HepG2 (cell line): ENCODE data around the gene ARFGAP1. TPM values are rescaled to one million over a fixed set of nuclear protein-coding genes. Genes with fewer than 3 reads are reported as not detected.

Experiments used
- ATAC-seq: fragments of 200-7000 bp; cut with Tn5 transposase; 3 replicates; pipeline ENCODE4 v1.9.1; 2020; ENCODE audit warnings: mild to moderate bottlenecking, moderate library complexity
- BruUV-seq: library from RNA; stranded (reverse); fragments of 400-500 nt; replicated peaks from 2 replicates; lab custom pipeline; 2021; lab: Mats Ljungman, UMichigan
- CTCF ChIA-PET: fragments of 300-600 bp; formaldehyde crosslinking; extraction: SDS; loops from one replicate; lab custom pipeline; 2021; ENCODE audit warnings: low total read pairs, inconsistent platforms, low intra/inter-chr PET ratio; lab: Yijun Ruan, JAX
- POLR2A ChIA-PET: fragments of 350-600 bp; sonication (Branson Sonifier 250); formaldehyde crosslinking; loops from one replicate; lab custom pipeline; 2020; ENCODE audit warnings: antibody characterized with exemption, inconsistent platforms; lab: Yijun Ruan, JAX
- DNase-seq: peaks from one replicate; pipeline ENCODE4 v3.0.0-alpha.2; 2015; ENCODE audit warnings: low spot score
- FAIRE-seq: peaks from 3 replicates; lab custom pipeline; 2011; peaks lifted over from hg19 to GRCh38; lab: Jason Lieb, UNC
- H2AFZ ChIP-seq: one replicate; pipeline ENCODE4 v1.6.1; 2011; ENCODE audit warnings: low read length, inconsistent platforms
- H3K27ac ChIP-seq: fragments of 300-600 bp; 3 replicates; pipeline ENCODE4 v1.8.0; 2011; ENCODE audit warnings: mixed run types, mild to moderate bottlenecking, mixed read lengths, low read length, inconsistent platforms; ENCODE audit not compliant: insufficient read depth; ENCODE audit errors: extremely low read length
- H3K27me3 ChIP-seq, 2 experiments: fragments of 200-600 bp in 1 of 2; 2 replicates in 1 of 2; 3 replicates in 1 of 2; pipeline versions ENCODE4 v1.6.0 to v1.8.0; 2011; ENCODE audit warnings: low read length in 2 of 2, mild to moderate bottlenecking in 2 of 2, moderate library complexity in 2 of 2, inconsistent platforms in 1 of 2; ENCODE audit not compliant: insufficient read depth in 2 of 2, control insufficient read depth in 1 of 2
- H3K36me3 ChIP-seq, 2 experiments: fragments of 200-600 bp in 1 of 2; replicated peaks in 1 of 2; 2 replicates in 1 of 2; 3 replicates in 1 of 2; pipeline versions ENCODE4 v1.5.1 to v1.8.0; 2011; ENCODE audit warnings: low read length in 2 of 2, inconsistent platforms in 1 of 2; ENCODE audit not compliant: insufficient read depth in 2 of 2, control insufficient read depth in 1 of 2
- H3K4me1 ChIP-seq: 2 replicates; pipeline ENCODE4 v1.5.1; 2012; ENCODE audit warnings: low read length, inconsistent platforms; ENCODE audit not compliant: insufficient read depth
- H3K4me2 ChIP-seq: 2 replicates; pipeline ENCODE4 v1.6.0; 2011; ENCODE audit warnings: low read depth, low read length, inconsistent platforms
- H3K4me3 ChIP-seq, 3 experiments: fragments of 200-600 bp in 1 of 3; sonication (generic), shearing (Covaris generic) in 1 of 3; replicated peaks in 1 of 3; 2 replicates each; pipeline ENCODE4 v1.5.1; 2011 to 2016; ENCODE audit warnings: low read length in 3 of 3, inconsistent platforms in 2 of 3, low read depth in 2 of 3, mild to moderate bottlenecking in 2 of 3, control low read depth in 1 of 3, mixed read lengths in 1 of 3; ENCODE audit not compliant: insufficient read depth in 1 of 3
- H3K79me2 ChIP-seq: one replicate; pipeline ENCODE4 v1.6.1; 2011; ENCODE audit warnings: low read length, inconsistent platforms; ENCODE audit not compliant: insufficient read depth
- H3K9ac ChIP-seq: 2 replicates; pipeline ENCODE4 v1.6.0; 2011; ENCODE audit warnings: mild to moderate bottlenecking, low read depth, low read length, inconsistent platforms; ENCODE audit not compliant: insufficient read depth
- H3K9me3 ChIP-seq: 2 replicates; pipeline ENCODE4 v1.5.1; 2012; ENCODE audit warnings: mild to moderate bottlenecking, low read length
- H4K20me1 ChIP-seq: 2 replicates; pipeline ENCODE4 v1.6.0; 2011; ENCODE audit warnings: inconsistent platforms, mild to moderate bottlenecking, low read length, moderate library complexity; ENCODE audit not compliant: insufficient read depth
- FOXP1 ChIP-seq, 2 experiments: fragments of 450-650 bp in 1 of 2; IDR thresholded peaks; 2 replicates each; pipeline ENCODE4 v1.6.1; 2017 to 2018; ENCODE audit warnings: antibody characterized with exemption in 1 of 2
- FOXP4 ChIP-seq: sonication (generic); formaldehyde crosslinking; IDR thresholded peaks from 2 replicates; pipeline ENCODE4 v1.4.0; 2020; ENCODE audit warnings: missing genetic modification reagents
- GABPA ChIP-seq, 2 experiments: IDR thresholded peaks; 2 replicates each; pipeline ENCODE4 v1.6.1; 2011 to 2016; ENCODE audit warnings: low read depth in 2 of 2, low read length in 1 of 2, missing biosample characterization in 1 of 2, missing genetic modification characterization in 1 of 2
- GABPB1 ChIP-seq: IDR thresholded peaks from 2 replicates; pipeline ENCODE4 v1.6.1; 2016; ENCODE audit warnings: mild to moderate bottlenecking, missing genetic modification reagents, moderate library complexity, missing compliant biosample characterization
- HOXA9 ChIP-seq: sonication (generic); formaldehyde crosslinking; IDR thresholded peaks from 2 replicates; pipeline ENCODE4 v1.8.1; 2022; ENCODE audit warnings: missing genetic modification reagents, mild to moderate bottlenecking, moderate library complexity, borderline replicate concordance
- NRL ChIP-seq: sonication (generic); formaldehyde crosslinking; IDR thresholded peaks from 2 replicates; pipeline ENCODE4 v1.5.0; 2020; ENCODE audit warnings: missing genetic modification reagents, mild to moderate bottlenecking, moderate library complexity, borderline replicate concordance
- PAWR ChIP-seq: sonication (generic); formaldehyde crosslinking; IDR thresholded peaks from 2 replicates; pipeline ENCODE4 v1.4.0; 2020; ENCODE audit warnings: missing genetic modification reagents, mild to moderate bottlenecking, borderline replicate concordance
- SIX4 ChIP-seq: sonication (generic); formaldehyde crosslinking; IDR thresholded peaks from 2 replicates; pipeline ENCODE4 v1.4.0; 2020; ENCODE audit warnings: missing genetic modification reagents
- WGBS: methylation state at CpG from one replicate; pipeline ENCODE4 v1.1.6; 2017; ENCODE audit warnings: low lambda C conversion rate; 5-methylcytosine and 5-hydroxymethylcytosine counted together
- in situ Hi-C: cut with HindIII; loops from 2 replicates; pipeline ENCODE4 v1.10.0; 2017; ENCODE audit warnings: low pct_unique_long_range_greater_than_20kb; ENCODE audit not compliant: extremely low pct_ligation_motif_present
- intact Hi-C: fragments of 100-400 bp; cut with micrococcal nuclease; formaldehyde crosslinking; loops from one replicate; pipeline ENCODE4 v1.10.0; 2022; ENCODE audit not compliant: unreplicated experiment
- polyA plus RNA-seq, 8 experiments: library from polyadenylated mRNA; depleted of rRNA in 3 of 8; stranded (reverse) in 7 of 8; unstranded in 1 of 8; fragments of >200 nt; fragmentation: Illumina TruSeq in 4 of 8; extraction: Trizol in 4 of 8; gene quantifications; 2 replicates each; pipeline versions ENCODE4 v1.2.1 to v1.2.3, GENCODE V29; 2011 to 2016; ENCODE audit warnings: low read depth in 4 of 8, missing spikeins in 1 of 8, mixed read lengths in 1 of 8; ENCODE audit not compliant: insufficient read depth in 1 of 8
- total RNA-seq, 5 experiments: library from RNA; depleted of rRNA; stranded (reverse); fragments of >200 nt; fragmentation: Illumina TruSeq; extraction: Trizol; gene quantifications; 2 replicates each; pipeline ENCODE4 v1.2.3, GENCODE V29; 2016; ENCODE audit warnings: low read depth in 1 of 5

Gene ARFGAP1
- total and polyA plus RNA-seq, 2 of the 13 experiments (the other 11 are each of a cell fraction or from before 2014, with no cell fraction given): 132 TPM

GRCh38 chr20:63326314-63327230 is 54.0 kb downstream of the ARFGAP1 start:
- CTCF ChIA-PET: no interaction called here
- no peaks in the 10 kb centered on the region for H3K79me2 ChIP-seq
- no peaks in the 10 kb centered on the region for H3K4me1 ChIP-seq
- DNase-seq: no peak
- intact Hi-C loops (no loop called here), in situ Hi-C loops (no loop called here)
- no peak for ATAC-seq
- H3K9ac ChIP-seq: no peak overlapping the region
- no peak overlapping the region for H3K4me3 ChIP-seq
- POLR2A ChIA-PET: no interaction called here
- no peaks in the 10 kb centered on the region for H3K36me3 ChIP-seq
- H3K9me3 ChIP-seq: no peaks in the 10 kb centered on the region
- TF ChIP-seq FOXP1 (IDR thresholded peaks at IDR 0.05): peak; percentile 83
- TF ChIP-seq FOXP1 (CRISPR knock-in tag; IDR thresholded peaks at IDR 0.05): peak; percentile 70
- TF ChIP-seq NRL (CRISPR knock-in tag): 0 out of 2 replicates have a peak, but pooled peaks have one; percentile 4
- peak; percentile 61 for TF ChIP-seq GABPA (IDR thresholded peaks at IDR 0.05; ENCODE audit: low read depth, low read length)
- peak; percentile 84 for TF ChIP-seq GABPA (CRISPR knock-in tag; IDR thresholded peaks at IDR 0.05; ENCODE audit: low read depth)
- TF ChIP-seq SIX4 (CRISPR knock-in tag): no peak
- peak; percentile 46 for TF ChIP-seq FOXP4 (CRISPR knock-in tag)
- TF ChIP-seq HOXA9 (CRISPR knock-in tag): no peak
- peak; percentile 40; the same call in 1 of the 2 replicates for TF ChIP-seq GABPB1 (CRISPR knock-in tag)
- TF ChIP-seq PAWR (CRISPR knock-in tag): no peak
- H3K4me2 ChIP-seq: no peak overlapping the region
- no peaks in the 10 kb centered on the region; the same call in 1 of the 2 replicates for H4K20me1 ChIP-seq
- FAIRE-seq: no peak
- H3K27me3 ChIP-seq: peaks cover 4 to 21% of the 10 kb centered on the region in 2 experiments; a peak in 4 of 5 replicates
- WGBS: 64% methylated on average over 12 of the region's 15 CpGs
- no TSS peak for BruUV-seq
- H2AFZ ChIP-seq: no peak overlapping the region
- no peak overlapping the region for H3K27ac ChIP-seq
